GM13976 (cell line): ENCODE results near the gene LSAMP.
A peak's percentile ranks its signal among the peaks of the same experiment; 100 is the strongest.

ENCODE experiments used
- DNase-seq: peaks from one replicate; pipeline ENCODE4 v3.0.0; 2012; ENCODE audit warnings: low spot score
- in situ Hi-C: fragments of 300-500 bp; cut with MboI; formaldehyde crosslinking; loops from one replicate; pipeline ENCODE4 v1.12.0; 2022; ENCODE audit warnings: low sequenced_read_pairs, mixed read lengths, inconsistent platforms; ENCODE audit not compliant: unreplicated experiment
- TF ChIP-seq, protein P1 (sequence below): IDR thresholded peaks from 2 replicates; pipeline ENCODE4 v1.5.1; 2012; ENCODE audit warnings: borderline replicate concordance, mild to moderate bottlenecking; ENCODE audit not compliant: insufficient read depth; ENCODE audit errors: extremely low read depth, missing control alignments, control extremely low read depth

LSAMP gene

DNA sequence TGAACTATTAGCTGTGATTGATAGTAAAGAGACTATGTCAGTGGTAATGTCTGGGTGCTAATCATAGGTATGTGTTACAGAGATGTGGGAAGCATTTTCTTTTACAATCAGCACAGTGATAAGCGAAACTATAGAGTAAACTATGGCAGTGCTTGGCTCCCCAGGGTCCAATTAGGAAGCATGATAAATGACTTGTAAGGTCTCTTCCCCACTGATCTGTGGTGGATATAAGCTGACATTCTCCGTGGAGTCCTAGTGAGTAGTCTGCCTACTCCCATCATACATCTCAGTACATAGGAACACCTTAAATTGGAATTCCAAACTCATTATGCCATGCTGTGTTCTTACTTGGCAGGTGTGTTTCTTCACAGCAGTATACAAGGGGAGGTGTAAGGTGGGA, 617.8 kb downstream of the LSAMP start:
- in situ Hi-C loops, result no loop called here
- DNase-seq, result no peak
- TF ChIP-seq, protein P1, sequence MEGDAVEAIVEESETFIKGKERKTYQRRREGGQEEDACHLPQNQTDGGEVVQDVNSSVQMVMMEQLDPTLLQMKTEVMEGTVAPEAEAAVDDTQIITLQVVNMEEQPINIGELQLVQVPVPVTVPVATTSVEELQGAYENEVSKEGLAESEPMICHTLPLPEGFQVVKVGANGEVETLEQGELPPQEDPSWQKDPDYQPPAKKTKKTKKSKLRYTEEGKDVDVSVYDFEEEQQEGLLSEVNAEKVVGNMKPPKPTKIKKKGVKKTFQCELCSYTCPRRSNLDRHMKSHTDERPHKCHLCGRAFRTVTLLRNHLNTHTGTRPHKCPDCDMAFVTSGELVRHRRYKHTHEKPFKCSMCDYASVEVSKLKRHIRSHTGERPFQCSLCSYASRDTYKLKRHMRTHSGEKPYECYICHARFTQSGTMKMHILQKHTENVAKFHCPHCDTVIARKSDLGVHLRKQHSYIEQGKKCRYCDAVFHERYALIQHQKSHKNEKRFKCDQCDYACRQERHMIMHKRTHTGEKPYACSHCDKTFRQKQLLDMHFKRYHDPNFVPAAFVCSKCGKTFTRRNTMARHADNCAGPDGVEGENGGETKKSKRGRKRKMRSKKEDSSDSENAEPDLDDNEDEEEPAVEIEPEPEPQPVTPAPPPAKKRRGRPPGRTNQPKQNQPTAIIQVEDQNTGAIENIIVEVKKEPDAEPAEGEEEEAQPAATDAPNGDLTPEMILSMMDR, result no peak

DNA sequence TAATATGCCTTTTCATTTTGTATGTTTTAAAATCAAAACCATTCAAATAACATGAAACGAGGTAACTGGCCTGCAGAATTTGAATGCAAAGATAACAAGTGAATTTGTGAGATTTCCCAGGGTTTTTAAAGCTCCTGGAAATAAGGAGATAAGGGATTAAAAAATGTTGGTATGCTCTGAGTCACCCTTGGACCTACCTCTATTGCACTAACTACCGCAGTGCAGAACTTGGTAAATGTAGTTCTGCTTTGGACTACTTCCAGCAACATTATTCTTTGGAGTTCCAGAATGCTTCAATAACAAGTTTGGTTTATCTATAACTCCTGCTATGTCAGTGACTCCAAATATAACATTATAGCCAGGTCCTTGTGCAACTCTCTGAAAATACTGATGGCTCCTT, 620.2 kb downstream of the LSAMP start:
- in situ Hi-C loops, result no loop called here
- TF ChIP-seq, protein P1, result no peak
- no peak for DNase-seq

DNA sequence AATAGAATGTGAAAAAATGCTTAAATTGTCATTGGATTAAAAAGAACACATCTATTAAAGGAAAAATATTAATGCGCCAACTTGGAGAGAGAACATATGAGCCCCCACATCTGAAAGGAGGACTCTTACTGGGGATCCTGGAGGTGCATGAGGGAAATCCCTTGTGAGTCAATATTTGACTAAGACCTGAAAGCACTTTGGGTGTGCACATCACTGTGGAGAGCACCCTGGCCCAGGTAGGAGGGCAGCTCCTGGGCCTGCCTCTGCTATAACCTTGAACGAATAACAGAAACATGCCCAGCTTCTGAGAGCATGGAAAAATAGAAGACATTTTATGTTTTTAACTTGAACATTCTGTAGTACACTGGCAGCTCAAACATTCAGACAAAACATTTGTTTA, 622.2 kb downstream of the LSAMP start:
- in situ Hi-C loops, result loop anchor here (25.0 kb wide), 1 partner anchor 986 kb away; no protein-coding TSS in a partner anchor
- TF ChIP-seq, protein P1, result no peak
- DNase-seq, result no peak

DNA sequence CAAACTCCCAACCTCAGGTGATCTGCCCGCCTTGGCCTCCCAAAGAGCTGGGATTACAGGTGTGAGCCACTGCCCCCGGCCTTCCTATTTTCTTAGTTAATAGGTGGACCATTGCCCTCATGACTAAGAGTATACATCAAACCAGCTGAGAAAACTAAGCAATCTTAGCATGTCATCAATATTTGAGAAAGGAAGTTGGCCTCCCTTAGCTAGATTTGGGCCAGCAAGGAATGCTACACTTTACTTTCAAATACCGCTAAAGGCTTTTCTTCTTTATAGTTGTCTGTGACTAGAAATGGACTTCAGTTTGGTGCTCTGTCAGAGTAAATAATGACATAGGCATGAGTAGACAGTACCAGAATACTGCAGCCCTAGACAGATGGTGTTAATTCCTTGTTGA, 622.7 kb downstream of the LSAMP start:
- in situ Hi-C loops, result loop anchor here (25.0 kb wide), 1 partner anchor 985 kb away; no protein-coding TSS in a partner anchor

DNA sequence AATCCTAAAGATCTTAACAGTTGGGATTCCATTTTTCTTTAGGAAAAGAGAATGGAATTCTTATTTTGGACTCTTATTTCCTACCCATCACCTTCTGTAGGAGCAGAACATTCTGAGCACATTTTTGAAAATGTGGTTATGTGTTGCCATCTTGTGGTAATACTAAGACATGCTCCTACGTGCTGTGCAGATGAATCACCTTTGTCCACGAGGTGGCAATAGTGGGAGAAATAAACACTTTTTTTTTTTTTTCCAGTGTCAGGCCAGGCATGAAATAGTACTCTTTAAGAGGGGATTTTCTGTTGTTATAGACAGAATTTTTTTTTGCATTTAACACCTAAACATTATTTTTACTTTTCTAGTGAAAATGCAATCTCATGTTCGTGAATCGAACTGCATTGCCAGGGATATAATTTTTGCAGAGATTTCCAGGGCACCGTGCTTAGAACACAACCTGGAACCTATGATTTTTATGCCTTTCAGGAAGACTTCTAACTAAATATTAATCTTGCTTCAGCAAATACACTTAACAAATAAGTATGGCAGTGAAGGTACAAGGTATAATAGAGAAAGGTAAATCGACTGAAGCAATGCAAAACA, 625.4 kb downstream of the LSAMP start:
- peak; percentile 67 for DNase-seq
- TF ChIP-seq, protein P1, result peak; percentile 96
- in situ Hi-C loops, result loop anchor here (25.0 kb wide), 1 partner anchor 983 kb away; no protein-coding TSS in a partner anchor

More for the DNA sequence above, 622.7 kb downstream of the LSAMP start:
- TF ChIP-seq, protein P1, result no peak
- DNase-seq, result no peak

DNA sequence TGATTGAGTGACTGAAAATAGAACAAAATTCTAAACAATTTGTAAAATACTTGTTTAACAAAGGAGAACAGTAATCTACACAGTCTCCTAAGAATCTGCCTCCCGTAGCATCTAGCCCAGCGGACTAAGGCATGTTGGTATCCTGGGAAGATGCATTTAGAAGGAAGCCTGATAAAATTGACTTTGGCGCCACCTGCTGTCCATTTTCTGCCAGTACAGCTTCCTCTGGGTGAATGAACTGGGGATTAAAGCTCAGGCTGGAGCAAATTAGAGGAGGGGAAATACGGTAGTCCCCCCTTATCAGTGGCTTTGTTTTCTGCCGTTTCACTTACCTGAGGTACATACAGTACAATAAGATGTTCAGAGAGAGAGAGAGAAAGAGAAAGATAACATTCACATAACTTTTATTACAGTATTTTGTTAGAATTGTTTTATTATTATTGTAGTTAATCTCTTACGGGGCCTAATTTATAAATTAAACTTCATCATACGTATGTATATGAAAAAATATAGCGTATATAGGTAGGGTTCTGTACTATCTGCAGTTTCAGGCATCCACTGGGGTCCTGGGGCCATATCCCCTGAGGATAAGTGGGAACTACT, 630.4 kb downstream of the LSAMP start:
- peak; percentile 49 for DNase-seq
- TF ChIP-seq, protein P1, result peak; percentile 92
- in situ Hi-C loops, result loop anchor here (25.0 kb wide), 1 partner anchor 978 kb away; no protein-coding TSS in a partner anchor

DNA sequence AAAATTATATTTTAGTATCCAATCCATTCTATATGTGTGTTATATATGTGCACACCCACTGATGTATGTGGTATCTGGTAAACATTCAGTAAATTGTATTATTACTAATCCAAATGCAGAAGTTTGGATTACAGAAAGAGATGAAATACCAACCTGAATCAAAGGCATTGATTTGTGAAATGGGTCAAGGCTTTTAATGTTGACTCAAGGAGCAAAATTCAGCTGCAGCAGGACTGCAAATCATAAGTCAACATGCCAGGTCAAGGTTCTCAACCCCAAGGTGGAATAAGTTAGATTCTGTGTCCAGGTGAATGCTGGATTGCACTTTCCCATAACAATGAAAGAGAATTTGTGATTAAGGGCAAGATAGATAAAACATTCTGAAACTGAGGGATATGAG, 631.3 kb downstream of the LSAMP start:
- TF ChIP-seq, protein P1, result no peak
- in situ Hi-C loops, result loop anchor here (25.0 kb wide), 1 partner anchor 977 kb away; no protein-coding TSS in a partner anchor
- no peak for DNase-seq
